ENCODE measurements around the gene DEXI.

The DEXI gene

DNA sequence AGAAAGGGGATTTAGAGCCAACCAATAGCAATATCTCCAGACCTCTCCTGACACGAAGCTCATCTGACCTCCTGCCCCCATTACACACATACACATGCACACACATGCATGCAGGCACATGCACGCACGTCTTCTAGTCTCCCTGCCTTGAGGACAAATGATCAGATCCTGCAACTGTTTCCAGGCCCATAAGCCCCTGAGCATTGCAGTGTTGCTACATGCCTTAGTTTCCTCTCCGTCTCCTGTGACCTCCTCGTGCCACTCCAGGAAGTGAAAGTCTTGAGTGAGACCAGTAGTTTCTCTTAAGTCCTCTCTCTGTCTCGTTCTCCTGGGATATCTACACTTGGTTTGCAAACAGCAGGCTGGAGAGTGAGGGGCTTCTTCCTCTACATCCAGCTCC, 57.0 kb downstream of the DEXI start:
- no peak for DNase-seq

GRCh38 chr16:10883004-10883403, 59.3 kb downstream of the DEXI start:
- no peak for DNase-seq

DNA sequence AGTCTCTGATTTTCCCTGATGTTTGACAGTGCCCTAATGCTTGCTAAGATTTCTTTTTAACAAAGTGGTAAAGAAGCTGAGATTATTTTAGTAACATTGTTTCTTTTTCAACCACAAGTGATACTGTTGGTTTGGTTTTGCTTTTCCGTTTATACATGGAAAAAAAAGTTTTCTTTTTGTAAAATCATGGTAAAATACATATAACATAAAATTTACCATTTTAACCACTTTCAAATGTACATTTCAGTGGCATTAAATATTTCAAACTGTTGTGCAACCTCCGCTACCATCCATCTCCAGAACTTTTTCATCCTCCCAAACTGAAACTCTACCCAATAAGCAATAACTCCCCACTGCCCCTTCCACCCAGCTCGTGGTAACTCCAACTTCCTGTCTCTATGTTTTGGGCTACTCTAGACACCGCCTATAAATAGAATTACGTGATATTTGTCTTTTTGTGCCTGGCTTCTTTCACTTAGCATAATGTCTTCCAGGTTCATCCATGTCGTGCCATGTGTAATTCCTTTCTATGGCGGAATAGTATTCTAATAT, 60.7 kb downstream of the DEXI start:
- DNase-seq: no peak

DNA sequence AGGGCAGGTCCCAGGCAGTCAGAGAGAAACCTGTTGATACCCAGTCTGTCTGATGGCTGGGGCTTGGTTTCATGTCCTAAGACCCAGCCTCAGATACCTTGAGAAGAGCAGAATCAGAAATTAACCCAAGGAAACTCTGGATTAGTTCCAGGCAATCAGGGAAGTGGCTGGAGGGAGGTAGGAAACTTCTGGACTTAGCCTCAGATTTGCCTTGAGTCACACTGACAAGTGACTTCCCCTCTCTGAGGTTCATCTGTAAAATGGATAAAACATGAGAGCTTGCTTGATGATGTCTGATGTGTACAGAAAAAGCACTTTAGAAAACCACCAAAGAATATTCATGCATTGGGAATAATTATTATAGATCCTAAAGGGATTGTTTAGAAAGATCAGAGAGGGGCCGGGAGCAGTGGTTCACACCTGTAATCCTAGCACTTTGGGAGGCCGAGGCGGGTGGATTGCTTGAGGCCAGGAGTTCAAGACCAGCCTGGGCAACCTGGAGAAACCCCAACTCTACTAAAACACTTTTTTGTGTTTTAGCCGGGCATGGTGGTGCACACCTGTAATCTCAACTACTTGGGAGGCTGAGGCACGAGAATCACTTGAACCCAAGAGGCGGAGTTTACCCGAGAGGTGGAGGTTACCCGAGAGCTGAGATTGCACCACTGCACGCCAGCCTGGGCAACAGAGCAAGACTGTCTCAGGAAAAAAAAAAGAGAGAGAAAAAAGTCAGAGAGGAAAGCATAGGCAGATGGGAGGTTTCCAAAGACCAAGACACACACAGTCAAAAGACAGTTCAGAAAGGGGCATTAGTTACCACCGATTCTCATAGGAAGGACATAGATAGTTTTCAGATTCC, 61.4 kb downstream of the DEXI start:
- no peak for DNase-seq

DNA sequence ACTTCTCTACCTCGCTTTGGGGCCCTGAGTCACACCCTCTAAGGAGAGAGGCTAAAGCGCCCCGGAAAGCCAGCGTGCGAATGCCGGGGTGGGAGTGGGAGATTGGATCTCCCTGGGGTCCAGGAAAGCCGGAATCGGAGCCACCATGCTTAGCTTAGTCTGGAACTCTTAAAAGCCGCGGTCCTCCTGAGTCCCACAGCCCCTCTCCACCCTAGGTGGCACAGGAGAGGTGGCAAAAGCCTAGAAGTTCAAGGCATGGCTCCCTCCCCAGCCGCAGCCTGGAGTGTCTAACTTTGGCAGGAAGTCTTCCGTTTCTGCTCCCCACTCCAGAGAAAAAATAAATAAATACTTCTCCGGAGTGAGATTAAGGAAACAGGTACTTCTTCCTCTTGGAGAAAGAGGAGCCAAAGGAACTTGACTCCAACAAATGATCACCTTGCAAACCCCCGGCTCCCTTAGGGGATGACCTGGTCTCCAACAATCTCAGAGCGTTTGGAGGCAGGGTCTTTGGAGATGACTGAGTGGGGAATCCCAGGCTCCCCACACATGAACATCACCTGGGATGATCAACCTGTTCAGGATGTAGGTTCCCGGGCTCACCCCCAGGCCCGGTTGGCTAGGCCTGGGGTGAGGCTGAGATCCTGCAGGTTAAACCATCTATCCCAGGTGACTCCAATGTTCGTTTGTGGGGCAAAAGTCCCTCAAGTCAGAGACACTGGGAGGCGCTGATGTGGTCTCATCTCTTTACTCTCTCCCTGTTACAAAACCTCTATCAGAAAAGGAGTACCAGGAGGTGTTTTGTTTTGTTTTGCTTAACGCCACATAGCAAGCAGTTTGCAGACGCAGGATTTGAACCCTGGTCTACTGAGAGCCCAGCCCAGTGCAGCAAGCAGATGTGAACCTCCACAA, 62.3 kb downstream of the DEXI start:
- DNase-seq: no peak
